ENCODE measurements around the gene GSTM1. TPM values are rescaled to one million over a fixed set of nuclear protein-coding genes. Genes with fewer than 3 reads are reported as not detected.

The GSTM1 gene
- total RNA-seq, 1 experiment from 2014 or later = not detected

GRCh38 chr1:109733236-109733870 lies 45.7 kb downstream of the GSTM1 start:
- no peak for ATAC-seq
- BruUV-seq (replicated peaks) = no TSS peak
- CTCF ChIA-PET = no interaction called here

GRCh38 chr1:109739738-109740614 lies 52.4 kb downstream of the GSTM1 start:
- H3K9ac ChIP-seq (ENCODE audit: low read length) = peak overlapping the region; percentile 60
- TF ChIP-seq CTCF (conservative IDR thresholded peaks at IDR 0.05; ENCODE audit: low read depth, low read length) (no peak), EZH2 (IDR thresholded peaks at IDR 0.05; ENCODE audit: low read length, unreplicated experiment) (no peak), EZH2phosphoT487 (IDR thresholded peaks at IDR 0.05; ENCODE audit: borderline replicate concordance, low read length) (no peak)
- H3K9me2 ChIP-seq (replicated peaks; ENCODE audit: low read length) = no peaks in the 10 kb centered on the region
- BruUV-seq (replicated peaks) = no TSS peak
- intact Hi-C loops (cut with micrococcal nuclease) = no loop called here
- no peaks in the 10 kb centered on the region for H3F3A ChIP-seq (ENCODE audit: low read length, unreplicated experiment)
- no peaks in the 10 kb centered on the region for H3K27me3 ChIP-seq (ENCODE audit: low read length)
- no peak overlapping the region for H3K27ac ChIP-seq (ENCODE audit: low read length)
- peak overlapping the region; percentile 97 for H2AFZ ChIP-seq (ENCODE audit: low read length)
- no peaks in the 10 kb centered on the region for H3K9me3 ChIP-seq (ENCODE audit: low read length)
- H3K4me1 ChIP-seq (ENCODE audit: insufficient read depth, low read length) = peaks cover 7% of the 10 kb centered on the region
- ChIA-PET POLR2A (ENCODE audit: unreplicated experiment) (interaction anchor here (0.6 to 0.7 kb wide), 4 partner anchors 13 to 516 kb away, joined by 3 to 5 read pairs (median 3); no protein-coding TSS in a partner anchor), CTCF (no interaction called here)
- H3K4me2 ChIP-seq (ENCODE audit: low read length) = peak overlapping the region; percentile 99
- DNase-seq = peak; percentile 72
- no peaks in the 10 kb centered on the region for H4K20me1 ChIP-seq (ENCODE audit: low read length)
- peak overlapping the region; percentile 89 for H3K4me3 ChIP-seq (ENCODE audit: low read length)
- ATAC-seq = peak; percentile 93
- peaks cover 9% of the 10 kb centered on the region for H3K79me2 ChIP-seq (ENCODE audit: low read length)
- peaks cover 17% of the 10 kb centered on the region; the same call in 1 of the 2 replicates for H3K36me3 ChIP-seq (ENCODE audit: low read depth, low read length)

More at GRCh38 chr1:109733236-109733870, 45.7 kb downstream of the GSTM1 start:
- no peaks in the 10 kb centered on the region for H3K4me1 ChIP-seq (ENCODE audit: insufficient read depth, low read length)
- intact Hi-C loops (cut with micrococcal nuclease) = no loop called here
- H4K20me1 ChIP-seq (ENCODE audit: low read length) = no peaks in the 10 kb centered on the region
- H3K4me2 ChIP-seq (ENCODE audit: low read length) = no peak overlapping the region
- no peaks in the 10 kb centered on the region for H3F3A ChIP-seq (ENCODE audit: low read length, unreplicated experiment)
- H3K4me3 ChIP-seq (ENCODE audit: low read length) = no peak overlapping the region
- no peaks in the 10 kb centered on the region for H3K9me2 ChIP-seq (replicated peaks; ENCODE audit: low read length)
- H3K9me3 ChIP-seq (ENCODE audit: low read length) = no peaks in the 10 kb centered on the region
- H3K36me3 ChIP-seq (ENCODE audit: low read depth, low read length) = peaks cover 16% of the 10 kb centered on the region; the same call in 1 of the 2 replicates
- no peaks in the 10 kb centered on the region for H3K27me3 ChIP-seq (ENCODE audit: low read length)
- POLR2A ChIA-PET (ENCODE audit: unreplicated experiment) = no interaction called here
- no peak overlapping the region for H3K9ac ChIP-seq (ENCODE audit: low read length)
- TF ChIP-seq EZH2 (IDR thresholded peaks at IDR 0.05; ENCODE audit: low read length, unreplicated experiment) (no peak), EZH2phosphoT487 (IDR thresholded peaks at IDR 0.05; ENCODE audit: borderline replicate concordance, low read length) (no peak), CTCF (conservative IDR thresholded peaks at IDR 0.05; ENCODE audit: low read depth, low read length) (no peak)
- H2AFZ ChIP-seq (ENCODE audit: low read length) = no peak overlapping the region
- no peaks in the 10 kb centered on the region for H3K79me2 ChIP-seq (ENCODE audit: low read length)
- H3K27ac ChIP-seq (ENCODE audit: low read length) = no peak overlapping the region
- DNase-seq = no peak

Data from PC-3 (cell line).